Esophagus muscularis mucosa (tissue), 4 donors: ENCODE data around the gene PLOD3. TPM values are rescaled to one million over a fixed set of nuclear protein-coding genes. Genes with fewer than 3 reads are reported as not detected.

ENCODE experiments used
- DNase-seq: peaks from one replicate; pipeline ENCODE4 v3.0.0-alpha.2; 2017; ENCODE audit errors: extremely low spot score
- H3K27ac ChIP-seq, 4 donors: fragments of 200-600 bp; sonication (generic); replicated peaks in 1 of 4; 1 replicate in 3 of 4; 2 replicates in 1 of 4; pipeline ENCODE4 v1.5.1; 2016 to 2019; ENCODE audit warnings: mild to moderate bottlenecking in 1 of 4
- H3K27me3 ChIP-seq, 4 donors: fragments of 200-600 bp; sonication (generic); one replicate each; pipeline versions ENCODE4 v1.5.1 to v1.6.0; 2016 to 2019
- H3K36me3 ChIP-seq, 4 donors: fragments of 200-600 bp; sonication (generic); one replicate each; pipeline ENCODE4 v1.5.1; 2016 to 2019
- H3K4me1 ChIP-seq, 4 donors: fragments of 200-600 bp; sonication (generic); one replicate each; pipeline ENCODE4 v1.5.1; 2016 to 2019
- H3K4me3 ChIP-seq, 4 donors: fragments of 200-600 bp; sonication (generic); 1 replicate in 2 of 4; 2 replicates in 2 of 4; pipeline ENCODE4 v1.5.1; 2016 to 2019; ENCODE audit warnings: mild to moderate bottlenecking in 4 of 4, moderate library complexity in 1 of 4
- H3K9me3 ChIP-seq, 4 donors: fragments of 200-600 bp; sonication (generic); 1 replicate in 3 of 4; 2 replicates in 1 of 4; pipeline ENCODE4 v1.5.1; 2016 to 2019
- EP300 ChIP-seq: sonication (generic); formaldehyde crosslinking; IDR thresholded peaks from one replicate; pipeline ENCODE4 v1.6.1; 2017; ENCODE audit warnings: antibody characterized with exemption
- POLR2A ChIP-seq: fragments of 450-650 bp; IDR thresholded peaks from one replicate; pipeline ENCODE4 v1.6.1; 2017; ENCODE audit warnings: antibody characterized with exemption, moderate library complexity, mild to moderate bottlenecking, low read depth
- POLR2AphosphoS5 ChIP-seq, 2 donors: sonication (generic); formaldehyde crosslinking; IDR thresholded peaks; one replicate each; pipeline ENCODE4 v1.6.1; 2017; ENCODE audit warnings: antibody characterized with exemption in 2 of 2
- whole genome bisulfite sequencing: methylation state at CpG from one replicate; pipeline ENCODE4 v1.1.5; 2018; 5-methylcytosine and 5-hydroxymethylcytosine counted together
- intact Hi-C: fragments of 100-400 bp; cut with DNase I; formaldehyde crosslinking; loops from one replicate; pipeline ENCODE4 v1.15.1; 2023
- total RNA-seq, 4 donors: library from RNA; depleted of rRNA; stranded (reverse); fragments of >200 nt; gene quantifications; one replicate each; pipeline versions ENCODE4 v1.1.0 to v1.2.1, GENCODE V29; 2016
- TF ChIP-seq, protein P1 (sequence below), 3 experiments: fragments of 200-600 bp in 2 of 3; fragments of 450-650 bp in 1 of 3; sonication (generic) in 2 of 3; IDR thresholded peaks; one replicate each; pipeline ENCODE4 v1.5.1; 2017 to 2019; ENCODE audit warnings: antibody characterized with exemption in 3 of 3, mild to moderate bottlenecking in 2 of 3, moderate library complexity in 1 of 3

Gene PLOD3
- total RNA-seq, 4 donors from 2014 or later, result 30.3 to 60.2 (median 50.1) TPM

DNA sequence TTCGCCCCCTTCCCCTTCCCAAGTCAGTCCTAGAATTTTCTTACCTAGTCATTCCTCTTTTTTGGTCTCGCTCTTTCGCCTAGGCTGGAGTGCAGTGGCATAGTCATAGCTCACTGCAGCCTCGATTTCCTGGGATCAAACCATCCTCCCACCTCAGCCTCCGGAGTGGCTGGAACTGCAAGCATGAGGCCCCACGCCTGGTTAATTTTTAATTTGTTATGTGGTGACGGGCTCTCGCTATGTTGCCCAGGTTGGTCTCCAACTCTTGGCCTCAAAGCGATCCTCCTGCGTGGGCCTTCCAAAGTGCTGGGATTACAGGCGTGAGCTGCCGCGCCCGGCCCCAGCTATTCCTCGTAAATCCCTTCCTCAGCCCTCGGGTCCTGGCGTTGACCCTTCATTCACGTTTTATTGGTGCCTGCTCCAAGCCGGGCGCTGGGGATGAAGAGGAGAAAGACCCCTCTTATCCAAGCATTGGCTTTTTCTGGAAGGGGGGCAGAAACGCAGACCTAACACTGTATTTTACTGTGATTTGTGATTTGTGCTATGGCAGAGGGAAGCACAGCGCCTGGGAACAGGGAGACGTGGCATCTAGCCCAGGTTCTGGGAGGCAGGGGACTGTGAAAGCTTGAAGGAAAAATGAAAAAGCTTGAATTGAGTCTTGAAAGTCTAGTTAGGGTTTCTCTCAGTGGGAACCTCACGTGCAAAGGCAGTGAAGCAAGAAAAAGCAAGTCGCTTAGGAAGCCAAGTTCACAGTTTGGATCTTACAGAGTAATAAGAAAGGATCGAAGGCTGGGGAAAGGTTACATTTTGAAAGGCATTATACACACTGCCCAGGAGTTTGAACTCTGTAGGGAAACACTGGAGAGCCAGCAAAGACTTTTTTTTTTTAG is 1.1 kb upstream of the PLOD3 start:
- WGBS, result 9% methylated on average over 26 of the region's 26 CpGs

DNA sequence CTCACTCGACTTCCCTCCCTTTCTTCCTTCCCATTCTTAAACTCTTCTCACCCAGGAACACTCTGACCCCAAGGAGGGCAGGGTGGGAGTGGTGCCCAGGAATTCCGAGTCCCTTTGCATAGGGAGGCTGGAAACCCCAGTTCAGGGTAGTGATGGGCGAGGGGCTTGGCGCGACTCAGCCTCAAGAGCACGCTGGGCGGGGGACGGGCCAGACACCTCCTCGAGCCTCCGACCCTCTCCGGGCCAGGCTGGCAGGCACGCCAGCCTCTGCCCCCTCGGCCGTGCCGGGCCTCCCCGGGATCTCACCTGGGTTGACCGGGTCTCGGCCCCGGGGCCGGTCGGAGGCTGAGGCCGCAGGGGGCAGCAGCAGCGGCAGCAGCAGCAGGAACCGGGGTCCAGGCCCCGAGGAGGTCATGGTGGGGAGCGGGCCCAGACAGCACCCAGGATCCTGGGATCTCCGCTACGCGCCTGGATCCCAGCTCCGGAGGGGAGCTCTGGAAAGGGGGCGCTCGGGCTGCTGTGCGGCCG is 457 bp downstream of the PLOD3 start:
- no peak for DNase-seq
- intact Hi-C loops, result loop anchor here (2.0 kb wide), 1 partner anchor 28 kb away; the partner anchor contains the start of gene FIS1
- Histone ChIP-seq H3K27ac (peak overlapping the region; percentile 85 to 97 (median 94)), H3K36me3 (peaks cover 19 to 47% (median 40%) of the 10 kb centered on the region in 4 donors), H3K4me1 (peaks cover 35 to 60% (median 46%) of the 10 kb centered on the region in 4 donors), H3K4me3 (peak overlapping the region; percentile 71 to 93 (median 82)), H3K9me3 (no peaks in the 10 kb centered on the region), H3K27me3 (no peaks in the 10 kb centered on the region)
- 0% methylated on average over 11 of the region's 34 CpGs for WGBS
- no peak for TF ChIP-seq POLR2A
- TF ChIP-seq, protein P1, sequence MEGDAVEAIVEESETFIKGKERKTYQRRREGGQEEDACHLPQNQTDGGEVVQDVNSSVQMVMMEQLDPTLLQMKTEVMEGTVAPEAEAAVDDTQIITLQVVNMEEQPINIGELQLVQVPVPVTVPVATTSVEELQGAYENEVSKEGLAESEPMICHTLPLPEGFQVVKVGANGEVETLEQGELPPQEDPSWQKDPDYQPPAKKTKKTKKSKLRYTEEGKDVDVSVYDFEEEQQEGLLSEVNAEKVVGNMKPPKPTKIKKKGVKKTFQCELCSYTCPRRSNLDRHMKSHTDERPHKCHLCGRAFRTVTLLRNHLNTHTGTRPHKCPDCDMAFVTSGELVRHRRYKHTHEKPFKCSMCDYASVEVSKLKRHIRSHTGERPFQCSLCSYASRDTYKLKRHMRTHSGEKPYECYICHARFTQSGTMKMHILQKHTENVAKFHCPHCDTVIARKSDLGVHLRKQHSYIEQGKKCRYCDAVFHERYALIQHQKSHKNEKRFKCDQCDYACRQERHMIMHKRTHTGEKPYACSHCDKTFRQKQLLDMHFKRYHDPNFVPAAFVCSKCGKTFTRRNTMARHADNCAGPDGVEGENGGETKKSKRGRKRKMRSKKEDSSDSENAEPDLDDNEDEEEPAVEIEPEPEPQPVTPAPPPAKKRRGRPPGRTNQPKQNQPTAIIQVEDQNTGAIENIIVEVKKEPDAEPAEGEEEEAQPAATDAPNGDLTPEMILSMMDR (IDR thresholded peaks at IDR 0.05), result peak in 1 of 3 experiments; percentile 18

More for the DNA sequence above, 1.1 kb upstream of the PLOD3 start:
- H3K27me3 ChIP-seq, result no peaks in the 10 kb centered on the region
- H3K9me3 ChIP-seq, result no peaks in the 10 kb centered on the region
- H3K4me1 ChIP-seq, result peaks cover 35 to 68% (median 46%) of the 10 kb centered on the region in 4 donors
- H3K4me3 ChIP-seq, result peak overlapping the region; percentile 71 to 93 (median 82)
- H3K27ac ChIP-seq, result peak overlapping the region; percentile 85 to 97 (median 94)
- intact Hi-C loops, result no loop called here
- H3K36me3 ChIP-seq, result peaks cover 20 to 47% (median 37%) of the 10 kb centered on the region in 4 donors
- DNase-seq, result no peak
- TF ChIP-seq, protein P1 (IDR thresholded peaks at IDR 0.05), result no peak
- TF ChIP-seq EP300 (no peak), POLR2AphosphoS5 (IDR thresholded peaks at IDR 0.05) (no peak), POLR2A (no peak)

DNA sequence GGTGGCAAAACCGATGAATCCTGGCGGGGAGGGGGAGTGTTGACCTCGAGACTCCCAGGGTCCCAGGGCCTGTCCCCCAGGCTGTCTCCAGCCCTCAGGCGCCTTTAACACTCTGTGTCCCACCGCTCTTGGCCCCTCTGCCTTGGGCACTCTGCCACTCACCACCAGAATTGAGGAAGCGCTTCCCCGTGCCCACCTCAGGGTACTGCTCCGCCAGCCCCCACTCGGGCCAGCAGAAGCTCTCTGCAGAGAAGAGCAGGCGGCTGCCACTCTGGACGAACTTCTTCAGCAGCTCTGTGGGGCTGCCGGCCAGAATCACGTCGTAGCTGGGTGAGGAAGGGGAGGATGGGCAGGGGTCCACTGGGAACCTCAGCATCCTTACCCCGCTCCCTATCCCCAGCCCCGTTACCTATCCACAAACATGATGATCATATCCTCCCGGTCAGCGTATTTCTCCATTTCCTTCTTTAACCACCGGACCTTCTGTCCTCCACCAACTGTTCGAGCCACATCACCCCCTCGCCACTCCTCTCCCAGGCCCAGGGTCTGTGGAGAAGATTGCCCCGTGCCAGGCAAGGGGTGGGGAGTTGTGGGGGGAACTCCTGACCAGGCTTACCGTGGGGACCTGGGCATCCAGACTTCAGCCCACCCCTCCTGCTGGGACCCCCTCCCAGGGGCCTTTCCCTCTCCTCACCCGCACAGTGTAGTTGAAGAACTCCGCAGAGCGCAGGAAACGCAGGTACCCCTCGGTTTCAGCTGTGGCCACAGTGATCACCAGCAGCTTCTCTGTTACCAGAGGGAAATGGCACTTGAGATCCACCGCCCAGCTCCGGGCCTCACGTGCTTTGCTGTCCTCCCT is 1.2 kb downstream of the PLOD3 start:
- Histone ChIP-seq H3K27me3 (no peaks in the 10 kb centered on the region), H3K27ac (peak overlapping the region; percentile 85 to 97 (median 94)), H3K9me3 (no peaks in the 10 kb centered on the region), H3K36me3 (peaks cover 26 to 49% (median 47%) of the 10 kb centered on the region in 4 donors), H3K4me3 (peak overlapping the region; percentile 71 to 93 (median 82)), H3K4me1 (peaks cover 35 to 54% (median 46%) of the 10 kb centered on the region in 4 donors)
- DNase-seq, result no peak
- TF ChIP-seq EP300, result no peak
- TF ChIP-seq, protein P1 (IDR thresholded peaks at IDR 0.05), result no peak
- no peak for TF ChIP-seq POLR2AphosphoS5 (IDR thresholded peaks at IDR 0.05)
- TF ChIP-seq POLR2A, result no peak
- intact Hi-C loops, result loop anchor here (2.0 kb wide), 1 partner anchor 29 kb away; the partner anchor contains the start of gene FIS1
- WGBS, result 52% methylated on average over 25 of the region's 31 CpGs

DNA sequence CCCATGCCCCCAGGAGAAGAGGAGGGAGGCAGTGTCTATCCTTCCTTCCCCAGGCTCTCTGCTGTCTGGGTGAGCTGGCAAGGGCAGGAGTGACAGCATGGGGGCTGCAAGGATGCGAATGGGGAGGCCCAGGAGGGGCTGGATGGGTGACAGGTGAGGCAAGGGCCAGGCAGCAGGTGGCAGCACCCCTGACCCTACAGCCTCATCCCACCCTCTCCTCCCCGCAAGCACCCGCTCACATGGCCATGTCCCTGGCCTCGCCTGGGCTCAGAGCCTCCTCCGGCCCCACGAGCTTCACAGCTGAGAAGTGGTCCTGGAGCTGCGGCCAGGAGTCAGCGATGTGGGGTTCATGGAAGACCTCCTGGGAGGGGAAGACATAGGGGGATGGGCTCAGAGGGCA is 5.4 kb downstream of the PLOD3 start:
- no peak for DNase-seq
- Histone ChIP-seq H3K9me3 (no peaks in the 10 kb centered on the region), H3K27ac (no peak overlapping the region), H3K27me3 (no peaks in the 10 kb centered on the region), H3K4me1 (peaks cover 12 to 25% (median 22%) of the 10 kb centered on the region in 4 donors), H3K4me3 (no peak overlapping the region), H3K36me3 (peaks cover 46 to 91% (median 89%) of the 10 kb centered on the region in 4 donors)
- 100% methylated on average over 4 of the region's 8 CpGs for WGBS
- no peak for TF ChIP-seq POLR2AphosphoS5 (IDR thresholded peaks at IDR 0.05)
- TF ChIP-seq POLR2A, result no peak
- no peak for TF ChIP-seq EP300
- TF ChIP-seq, protein P1 (IDR thresholded peaks at IDR 0.05), result no peak
- intact Hi-C loops, result no loop called here
